NCI-H1694 (cell line): ENCODE measurements around the gene CDH23.

Experiments
- DNase-seq: peaks from one replicate; lab custom pipeline; 2025; lab: John Stamatoyannopoulos, UW

CDH23 gene

DNA sequence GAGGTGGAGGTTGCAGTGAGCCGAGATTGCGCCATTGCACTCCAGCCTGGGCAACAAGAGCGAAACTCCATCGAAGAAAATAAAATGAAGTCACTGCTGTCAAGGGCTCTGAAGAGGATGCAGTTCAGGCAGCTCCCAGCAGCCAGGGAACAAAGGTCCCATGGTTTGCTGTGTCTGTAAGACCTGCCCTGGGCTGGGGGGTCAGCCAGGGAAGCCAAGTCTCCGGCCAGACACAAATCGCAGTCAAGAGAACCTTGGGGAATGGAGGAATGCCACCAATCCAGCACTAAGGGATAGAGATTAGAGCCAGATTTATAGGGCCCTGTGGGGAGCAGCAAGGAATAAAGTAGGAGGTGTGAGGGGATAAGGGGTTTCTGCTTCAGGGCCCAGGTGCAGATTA, 405.5 kb downstream of the CDH23 start:
- DNase-seq, result no peak

DNA sequence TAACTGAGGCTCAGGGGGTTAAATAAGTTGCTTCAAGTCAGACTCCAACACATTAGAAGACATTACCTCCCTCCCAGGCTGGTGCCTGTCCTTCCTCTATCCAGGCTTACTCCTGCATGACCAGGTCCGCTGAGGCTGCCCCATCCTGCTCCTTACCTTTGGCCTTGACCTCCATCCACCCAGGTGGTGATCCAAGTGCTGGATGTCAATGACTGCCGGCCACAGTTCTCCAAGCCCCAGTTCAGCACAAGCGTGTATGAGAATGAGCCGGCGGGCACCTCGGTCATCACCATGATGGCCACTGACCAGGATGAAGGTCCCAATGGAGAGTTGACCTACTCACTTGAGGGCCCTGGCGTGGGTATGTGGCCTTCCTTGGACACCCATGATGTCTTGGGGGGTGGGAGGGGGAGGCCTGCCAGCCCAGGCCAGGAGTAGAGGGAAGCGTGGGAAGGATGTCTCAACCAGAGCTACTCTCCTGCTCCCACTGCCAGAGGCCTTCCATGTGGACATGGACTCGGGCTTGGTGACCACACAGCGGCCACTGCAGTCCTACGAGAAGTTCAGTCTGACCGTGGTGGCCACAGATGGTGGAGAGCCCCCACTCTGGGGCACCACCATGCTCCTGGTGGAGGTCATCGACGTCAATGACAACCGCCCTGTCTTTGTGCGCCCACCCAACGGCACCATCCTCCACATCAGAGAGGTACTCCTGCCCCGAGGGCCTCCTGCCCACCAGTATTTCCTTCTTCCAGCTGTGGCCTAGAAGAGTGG, 406.2 kb downstream of the CDH23 start:
- DNase-seq, result no peak

DNA sequence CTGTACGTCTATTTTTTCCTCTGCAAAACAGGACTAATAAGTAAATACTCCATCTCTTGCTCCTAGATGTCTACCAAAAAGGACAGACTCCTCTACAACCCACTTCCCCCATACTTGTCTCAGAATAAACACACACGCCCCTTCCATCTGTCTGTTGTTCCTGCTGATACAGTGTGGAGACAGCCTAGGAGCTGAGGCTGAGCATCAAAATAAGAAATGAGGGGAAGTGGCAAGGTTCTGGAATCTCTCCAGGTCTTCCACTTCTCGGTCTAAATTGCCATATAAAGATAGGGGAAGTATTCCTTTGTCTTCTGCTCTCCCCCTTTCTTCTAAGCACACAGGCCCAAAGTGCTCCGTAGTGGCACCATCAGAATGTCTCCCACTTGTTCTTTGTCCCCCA, 407.4 kb downstream of the CDH23 start:
- DNase-seq, result no peak

DNA sequence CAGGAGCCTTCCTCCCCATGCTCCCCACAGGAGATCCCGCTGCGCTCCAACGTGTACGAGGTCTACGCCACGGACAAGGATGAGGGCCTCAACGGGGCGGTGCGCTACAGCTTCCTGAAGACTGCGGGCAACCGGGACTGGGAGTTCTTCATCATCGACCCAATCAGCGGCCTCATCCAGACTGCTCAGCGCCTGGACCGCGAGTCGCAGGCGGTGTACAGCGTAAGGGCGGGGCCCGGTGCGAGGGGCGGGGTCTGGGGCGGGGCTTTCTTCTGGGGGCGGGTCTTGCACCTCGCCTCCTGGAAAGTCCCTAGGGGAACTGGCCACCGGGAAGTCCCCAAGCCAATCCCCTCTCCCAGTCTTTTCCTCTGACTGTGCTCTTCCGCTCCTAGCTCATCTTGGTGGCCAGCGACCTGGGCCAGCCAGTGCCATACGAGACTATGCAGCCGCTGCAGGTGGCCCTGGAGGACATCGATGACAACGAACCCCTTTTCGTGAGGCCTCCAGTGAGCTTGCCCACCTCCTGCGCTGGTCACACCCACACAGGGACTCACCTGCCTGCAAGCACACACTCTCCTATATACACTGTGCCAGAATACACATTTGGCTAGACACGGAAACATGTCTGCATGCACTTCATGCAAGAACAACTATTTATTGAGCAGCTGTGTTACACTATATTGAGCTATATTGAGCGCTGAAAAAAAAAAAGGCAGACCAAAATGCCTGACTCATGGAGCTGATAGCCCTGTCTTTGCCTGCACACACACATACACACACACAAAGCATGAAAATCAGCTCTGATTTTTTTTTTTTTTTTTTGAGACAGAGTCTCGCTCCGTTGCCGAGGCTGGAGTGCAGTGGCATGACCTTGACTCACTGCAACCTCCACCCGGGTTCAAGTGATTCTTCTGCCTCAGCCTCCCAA, 409.3 kb downstream of the CDH23 start:
- DNase-seq, result no peak

DNA sequence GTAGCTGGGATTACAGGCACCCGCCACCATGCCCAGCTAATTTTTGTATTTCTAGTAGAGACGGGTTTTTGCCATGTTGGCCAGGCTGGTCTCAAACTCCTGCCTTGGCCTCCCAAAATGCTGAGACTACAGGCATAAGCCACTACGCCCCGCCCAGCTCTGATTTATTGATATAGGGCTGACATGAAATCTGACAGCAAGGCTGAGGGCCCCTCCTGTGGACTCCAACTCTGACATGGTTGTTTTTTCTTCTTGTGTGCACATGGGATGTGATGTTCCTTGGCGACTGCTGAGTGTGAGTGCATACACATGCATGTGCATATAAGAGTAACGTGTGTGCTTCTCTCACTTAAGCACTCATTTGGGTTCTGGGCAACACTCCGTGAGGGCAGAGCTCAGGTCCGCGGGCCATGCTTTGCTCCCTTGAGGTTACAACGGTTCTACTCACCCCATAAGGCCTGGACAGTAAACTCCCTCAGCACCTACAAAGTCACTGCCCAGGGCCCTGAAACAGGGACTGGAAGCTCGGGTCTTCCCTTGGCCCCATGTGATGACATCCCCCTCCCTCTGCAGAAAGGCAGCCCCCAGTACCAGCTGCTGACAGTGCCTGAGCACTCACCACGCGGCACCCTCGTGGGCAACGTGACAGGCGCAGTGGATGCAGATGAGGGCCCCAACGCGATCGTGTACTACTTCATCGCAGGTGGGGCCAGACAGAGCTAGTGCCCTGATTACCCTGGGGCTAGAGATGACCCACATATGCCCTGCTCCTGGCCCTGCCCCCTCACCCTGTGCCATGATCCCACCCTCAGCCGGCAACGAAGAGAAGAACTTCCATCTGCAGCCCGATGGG, 410.2 kb downstream of the CDH23 start:
- no peak for DNase-seq

DNA sequence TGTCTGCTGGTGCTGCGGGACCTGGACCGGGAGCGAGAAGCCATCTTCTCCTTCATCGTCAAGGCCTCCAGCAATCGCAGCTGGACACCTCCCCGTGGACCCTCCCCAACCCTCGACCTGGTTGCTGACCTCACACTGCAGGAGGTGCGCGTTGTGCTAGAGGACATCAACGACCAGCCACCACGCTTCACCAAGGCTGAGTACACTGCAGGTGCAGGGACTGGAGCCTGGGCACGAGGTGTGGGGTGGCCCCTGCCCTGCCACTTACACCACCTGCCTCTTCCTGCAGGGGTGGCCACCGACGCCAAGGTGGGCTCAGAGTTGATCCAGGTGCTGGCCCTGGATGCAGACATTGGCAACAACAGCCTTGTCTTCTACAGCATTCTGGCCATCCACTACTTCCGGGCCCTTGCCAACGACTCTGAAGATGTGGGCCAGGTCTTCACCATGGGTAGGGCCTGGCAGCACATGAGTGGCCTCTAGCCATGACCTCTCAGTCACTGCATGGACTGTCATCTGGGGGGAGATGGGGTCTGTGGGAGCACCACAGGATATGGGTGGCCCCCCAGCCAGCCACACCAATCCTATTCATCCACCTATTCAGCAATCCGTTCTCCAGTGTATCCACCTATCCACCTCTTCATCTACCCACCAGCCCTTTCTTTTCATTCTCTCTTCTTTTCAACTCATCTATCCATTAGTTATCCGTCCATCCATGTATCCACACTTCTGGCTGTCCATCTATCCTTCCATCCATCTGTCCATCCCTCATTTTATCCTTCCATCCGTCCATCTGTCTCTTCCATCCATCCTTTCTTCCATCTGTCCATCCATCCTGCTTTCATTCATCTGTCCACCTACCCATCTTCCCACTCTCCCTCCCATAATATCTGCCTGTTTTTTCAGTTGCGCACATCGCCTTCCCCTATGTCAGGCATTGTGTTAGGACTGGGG, 411.1 kb downstream of the CDH23 start:
- no peak for DNase-seq

DNA sequence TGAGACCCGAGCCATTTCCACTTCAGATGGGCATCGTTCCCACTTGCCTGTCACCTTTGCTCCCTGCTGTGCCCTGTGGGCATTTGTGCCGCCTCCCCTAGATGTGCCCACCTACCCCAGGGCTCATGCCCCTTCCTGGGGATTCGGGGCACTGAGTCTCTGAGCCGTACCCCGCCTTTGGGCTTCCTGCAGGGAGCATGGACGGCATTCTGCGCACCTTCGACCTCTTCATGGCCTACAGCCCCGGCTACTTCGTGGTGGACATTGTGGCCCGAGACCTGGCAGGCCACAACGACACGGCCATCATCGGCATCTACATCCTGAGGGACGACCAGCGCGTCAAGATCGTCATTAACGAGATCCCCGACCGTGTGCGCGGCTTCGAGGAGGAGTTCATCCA, 412.9 kb downstream of the CDH23 start:
- DNase-seq, result no peak

DNA sequence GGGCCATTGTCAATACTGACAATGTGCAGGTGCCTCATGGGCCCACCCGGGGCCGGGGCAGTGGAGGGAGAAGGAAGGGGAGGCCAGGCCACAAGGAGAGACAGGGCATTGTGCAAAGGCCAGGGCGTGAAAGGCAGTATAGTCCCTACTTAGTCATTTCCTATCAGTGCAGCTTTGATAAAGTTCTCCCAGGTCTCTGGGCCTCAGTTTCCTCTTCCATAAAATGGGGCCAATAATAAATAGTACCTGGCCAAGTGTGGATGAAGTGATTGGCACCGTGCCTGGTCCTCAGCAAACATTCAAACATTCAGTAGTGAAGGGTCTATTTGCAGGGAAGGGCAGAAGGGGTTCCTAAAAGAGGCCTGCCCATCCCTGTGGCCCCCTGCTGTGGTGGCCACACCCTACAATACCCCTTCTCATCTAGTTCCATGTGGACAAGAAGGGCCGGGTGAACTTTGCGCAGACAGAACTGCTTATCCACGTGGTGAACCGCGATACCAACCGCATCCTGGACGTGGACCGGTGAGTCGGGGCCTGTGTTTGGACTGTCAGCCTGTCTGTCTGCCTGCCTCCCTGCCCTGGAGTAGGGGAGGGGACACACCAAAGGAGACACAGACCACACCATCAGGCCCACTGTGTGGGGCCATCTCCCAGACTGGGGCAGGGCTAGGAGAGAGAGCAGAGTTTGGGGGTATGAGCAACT, 413.5 kb downstream of the CDH23 start:
- no peak for DNase-seq

DNA sequence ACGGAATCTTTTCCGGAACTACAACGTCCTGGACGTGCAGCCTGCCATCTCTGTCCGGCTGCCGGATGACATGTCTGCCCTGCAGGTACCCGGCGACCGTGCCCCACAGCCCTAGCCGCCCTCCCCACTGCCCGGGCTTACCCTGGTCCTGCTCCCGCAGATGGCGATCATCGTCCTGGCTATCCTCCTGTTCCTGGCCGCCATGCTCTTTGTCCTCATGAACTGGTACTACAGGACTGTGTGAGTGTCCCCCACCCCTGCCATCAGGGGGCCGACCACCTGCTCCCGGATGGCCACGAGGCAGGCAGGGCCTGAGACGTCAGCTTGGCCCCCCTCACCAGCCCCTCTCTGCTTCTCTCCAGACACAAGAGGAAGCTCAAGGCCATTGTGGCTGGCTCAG, 414.6 kb downstream of the CDH23 start:
- no peak for DNase-seq

DNA sequence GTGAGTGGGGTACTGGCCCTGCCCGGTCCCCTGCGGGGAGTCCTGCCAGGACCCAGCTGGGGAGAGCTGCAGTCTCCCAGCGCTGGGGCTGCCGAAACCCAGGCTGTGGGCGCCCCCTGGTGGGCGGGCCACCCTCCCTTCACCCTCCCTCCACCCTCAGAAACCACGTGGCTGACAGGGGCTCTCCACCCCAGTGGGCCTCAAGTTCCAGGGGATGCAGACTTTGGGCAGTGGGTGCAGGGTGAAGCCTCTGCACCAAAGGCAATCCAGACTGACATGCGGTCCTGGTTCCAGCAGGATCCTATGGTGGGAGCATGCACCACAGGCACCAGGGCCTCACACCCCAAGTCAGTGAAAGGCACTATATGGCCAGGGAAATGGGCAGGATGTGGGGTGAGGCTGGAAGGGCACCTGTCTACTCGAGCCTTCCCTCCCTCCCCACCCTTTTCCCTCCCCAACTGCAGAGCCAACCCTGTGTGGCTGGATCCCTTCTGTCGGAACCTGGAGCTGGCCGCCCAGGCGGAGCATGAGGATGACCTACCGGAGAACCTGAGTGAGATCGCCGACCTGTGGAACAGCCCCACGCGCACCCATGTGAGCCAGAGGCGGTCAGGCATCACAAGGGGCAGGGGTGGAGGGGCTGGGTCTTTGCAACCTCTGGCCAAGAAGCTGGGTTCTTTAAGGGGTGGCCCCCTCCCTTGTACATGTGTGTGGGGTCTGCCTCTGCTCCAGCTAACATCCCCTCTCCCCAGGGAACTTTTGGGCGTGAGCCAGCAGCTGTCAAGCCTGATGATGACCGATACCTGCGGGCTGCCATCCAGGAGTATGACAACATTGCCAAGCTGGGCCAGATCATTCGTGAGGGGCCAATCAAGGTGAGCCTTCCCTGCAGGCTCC, 415.5 kb downstream of the CDH23 start:
- DNase-seq, result peak; percentile 23

DNA sequence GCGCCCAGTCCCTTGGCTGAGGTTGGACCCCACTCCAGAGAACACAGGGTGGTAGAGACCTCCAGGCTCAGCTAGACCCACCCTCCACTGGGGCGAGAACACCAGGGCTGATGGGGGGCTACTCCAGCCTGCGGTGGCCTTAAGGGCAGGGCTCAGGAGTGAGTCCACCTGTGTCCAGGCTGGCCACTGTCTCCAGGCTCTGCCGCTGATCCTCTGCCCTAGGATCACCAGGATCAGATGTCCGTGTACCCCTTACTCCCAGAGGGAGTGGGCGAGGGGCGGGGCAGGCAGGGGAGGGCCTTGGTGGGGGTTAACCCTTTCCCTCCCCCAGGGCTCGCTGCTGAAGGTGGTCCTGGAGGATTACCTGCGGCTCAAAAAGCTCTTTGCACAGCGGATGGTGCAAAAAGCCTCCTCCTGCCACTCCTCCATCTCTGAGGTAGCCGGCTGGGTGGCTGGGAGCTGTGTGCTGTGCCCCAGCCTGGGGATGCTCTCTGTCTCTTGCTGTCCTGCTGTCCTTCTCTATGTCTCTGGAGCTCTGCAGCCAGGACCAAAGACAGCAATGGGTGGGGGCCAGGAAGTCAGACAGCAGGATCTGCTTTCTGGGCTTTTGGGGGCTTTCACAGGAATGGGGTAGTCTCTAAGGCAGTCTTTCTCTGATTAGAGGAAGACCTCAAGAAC, 416.3 kb downstream of the CDH23 start:
- DNase-seq, result no peak

DNA sequence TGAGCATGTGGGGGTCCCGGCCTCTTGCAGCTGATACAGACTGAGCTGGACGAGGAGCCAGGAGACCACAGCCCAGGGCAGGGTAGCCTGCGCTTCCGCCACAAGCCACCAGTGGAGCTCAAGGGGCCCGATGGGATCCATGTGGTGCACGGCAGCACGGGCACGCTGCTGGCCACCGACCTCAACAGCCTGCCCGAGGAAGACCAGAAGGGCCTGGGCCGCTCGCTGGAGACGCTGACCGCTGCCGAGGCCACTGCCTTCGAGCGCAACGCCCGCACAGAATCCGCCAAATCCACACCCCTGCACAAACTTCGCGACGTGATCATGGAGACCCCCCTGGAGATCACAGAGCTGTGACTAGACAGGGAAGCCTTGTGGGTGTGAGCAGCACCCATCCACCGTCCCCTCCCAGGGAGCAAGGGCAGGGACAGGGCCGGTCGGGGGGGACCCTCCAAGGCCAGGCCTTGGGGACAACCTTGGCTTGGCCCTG, 418.2 kb downstream of the CDH23 start:
- DNase-seq, result no peak

DNA sequence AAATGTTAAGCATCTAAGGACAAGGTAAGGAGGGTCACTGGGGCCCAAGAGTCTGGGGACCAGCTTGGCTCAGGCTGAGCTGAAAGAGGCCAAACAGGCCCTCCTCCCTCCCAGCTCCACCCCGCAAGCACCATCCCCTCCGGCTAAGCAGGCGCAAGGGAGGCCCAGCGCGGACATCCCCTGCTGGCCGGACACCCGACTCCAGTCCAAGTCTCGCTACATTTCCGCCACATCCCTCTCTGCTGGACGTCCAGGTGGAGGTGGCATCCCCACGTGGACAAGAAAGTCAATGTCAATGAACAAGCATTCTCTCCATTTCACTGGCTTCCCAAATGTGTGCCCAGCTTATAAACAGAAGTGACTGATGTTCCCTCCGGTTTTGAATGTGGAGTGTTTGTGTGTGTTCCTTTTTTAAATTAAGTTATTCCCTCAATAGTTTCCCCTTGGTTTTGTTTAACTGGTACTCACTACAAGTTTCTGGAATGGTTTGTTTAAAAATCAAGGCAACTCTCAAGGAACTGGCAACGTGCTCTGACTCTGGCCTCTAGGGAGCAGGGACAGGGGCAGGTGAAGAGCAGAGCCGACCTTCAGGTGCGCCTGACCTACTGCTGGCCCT, 418.9 kb downstream of the CDH23 start:
- DNase-seq, result no peak

DNA sequence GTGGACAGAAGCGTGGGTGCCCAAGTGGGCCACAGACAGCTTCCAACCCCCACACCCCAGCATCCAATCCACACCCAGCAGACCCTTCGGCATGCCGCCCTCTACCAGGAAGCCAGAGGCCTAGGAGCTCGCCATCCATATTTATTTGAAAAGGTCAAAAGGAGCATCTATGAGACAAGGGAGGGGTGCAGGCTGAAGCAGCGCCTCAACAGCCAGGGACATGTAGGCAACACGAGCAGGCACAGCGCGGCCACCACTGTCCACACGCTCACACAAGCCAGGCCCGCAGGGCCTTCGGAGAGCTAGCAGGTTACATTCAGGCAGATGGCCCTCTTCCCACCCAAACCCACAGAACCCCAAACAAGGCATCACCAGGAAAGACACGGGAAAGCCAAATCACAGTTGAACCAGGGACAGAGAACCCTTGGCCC, 419.7 kb downstream of the CDH23 start:
- no peak for DNase-seq

DNA sequence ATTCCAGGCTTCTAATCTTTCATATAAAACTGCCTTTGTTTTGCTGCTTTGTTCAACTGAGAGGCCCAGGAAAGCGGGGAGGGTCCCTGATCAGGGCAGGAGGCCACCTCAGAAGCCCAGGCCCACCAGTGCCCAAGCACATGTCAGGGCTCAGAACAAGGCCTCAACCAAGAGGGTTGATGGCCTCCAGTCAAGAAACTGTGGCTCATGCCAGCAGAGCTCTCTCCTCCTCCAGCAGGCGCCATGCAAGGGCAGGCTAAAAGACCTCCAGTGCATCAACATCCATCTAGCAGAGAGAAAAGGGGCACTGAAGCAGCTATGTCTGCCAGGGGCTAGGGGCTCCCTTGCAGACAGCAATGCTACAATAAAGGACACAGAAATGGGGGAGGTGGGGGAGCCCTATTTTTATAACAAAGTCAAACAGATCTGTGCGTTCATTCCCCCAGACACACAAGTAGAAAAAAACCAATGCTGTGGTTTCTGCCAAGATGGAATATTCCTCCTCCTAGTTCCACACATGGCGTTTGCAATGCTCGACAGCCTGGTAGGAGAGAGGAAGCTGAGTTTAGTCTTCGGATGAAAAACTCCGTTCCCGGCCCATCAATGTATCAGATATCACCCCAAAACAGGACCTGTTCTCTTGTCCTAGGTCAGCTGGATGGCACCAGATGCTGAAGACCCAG, 420.4 kb downstream of the CDH23 start:
- no peak for DNase-seq

DNA sequence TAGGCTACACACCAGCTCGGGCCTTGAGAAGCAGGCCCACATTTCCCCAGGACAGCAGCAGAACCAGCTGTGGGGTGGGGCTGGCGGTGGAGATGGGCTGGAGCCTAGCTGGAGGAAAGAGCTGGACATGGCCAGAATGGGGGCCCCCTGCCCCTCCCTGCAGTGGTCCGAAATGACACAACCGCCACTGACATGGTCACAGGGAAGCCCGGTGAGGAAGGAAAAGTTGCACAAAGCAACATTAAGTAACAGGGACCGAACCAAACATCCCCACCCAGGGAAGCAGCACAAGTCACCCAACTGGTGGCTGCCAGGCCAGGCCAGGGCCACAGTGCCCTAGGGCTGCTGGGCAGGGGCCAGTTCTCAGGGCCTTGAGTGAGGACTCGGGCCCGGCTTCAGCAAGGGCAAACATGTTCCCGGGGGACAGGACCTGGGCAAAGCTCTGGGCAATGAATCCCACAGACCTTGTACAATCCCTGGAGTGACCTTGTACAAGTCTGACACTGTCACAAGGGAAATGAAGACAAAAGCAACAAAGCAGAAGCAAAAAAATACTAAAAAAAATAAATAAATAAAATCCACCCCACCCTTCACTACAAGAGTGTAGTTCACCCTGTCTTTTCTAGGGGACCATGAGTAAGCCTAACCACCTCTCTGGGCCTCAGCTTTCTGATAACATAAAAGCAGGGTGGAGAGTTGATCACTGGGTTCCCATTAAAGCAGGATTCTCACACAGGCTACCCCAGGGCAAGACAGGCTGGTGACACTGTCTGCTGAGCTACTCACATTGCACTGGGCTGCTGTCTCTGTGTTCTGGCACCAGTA, 421.3 kb downstream of the CDH23 start:
- DNase-seq, result no peak
